GM19455 (cell line): ENCODE measurements around the gene TNS3.

Source experiments
- ATAC-seq: cut with Tn5 transposase; IDR thresholded peaks from one replicate; pipeline ENCODE4 v1.9.1; 2021; ENCODE audit not compliant: unreplicated experiment

Gene TNS3

GRCh38 chr7:47526466-47526865, 55.4 kb downstream of the TNS3 start:
- no peak for ATAC-seq

GRCh38 chr7:47525066-47525623, 56.8 kb downstream of the TNS3 start:
- ATAC-seq = no peak

- no peak for ATAC-seq
Observed at GRCh38 chr7:47523401-47523800, 58.5 kb downstream of the TNS3 start.

- ATAC-seq = no peak
Observed at GRCh38 chr7:47521816-47522561, 59.9 kb downstream of the TNS3 start.

GRCh38 chr7:47521011-47521795, 60.7 kb downstream of the TNS3 start:
- ATAC-seq = no peak

GRCh38 chr7:47520406-47520805, 61.5 kb downstream of the TNS3 start:
- ATAC-seq = no peak

GRCh38 chr7:47518827-47519226, 63.1 kb downstream of the TNS3 start:
- ATAC-seq = no peak

- no peak for ATAC-seq
Observed at GRCh38 chr7:47517821-47518480, 64.0 kb downstream of the TNS3 start.

GRCh38 chr7:47516985-47517600, 64.8 kb downstream of the TNS3 start:
- ATAC-seq = no peak

- ATAC-seq = no peak
Observed at GRCh38 chr7:47516386-47516785, 65.5 kb downstream of the TNS3 start.

GRCh38 chr7:47515305-47515834, 66.5 kb downstream of the TNS3 start:
- no peak for ATAC-seq

GRCh38 chr7:47514818-47515217, 67.1 kb downstream of the TNS3 start:
- ATAC-seq = no peak

- no peak for ATAC-seq
Observed at GRCh38 chr7:47514367-47514766, 67.5 kb downstream of the TNS3 start.

- no peak for ATAC-seq
Observed at GRCh38 chr7:47513741-47514241, 68.1 kb downstream of the TNS3 start.

GRCh38 chr7:47512481-47513176, 69.3 kb downstream of the TNS3 start:
- ATAC-seq = no peak

GRCh38 chr7:47511699-47512370, 70.1 kb downstream of the TNS3 start:
- no peak for ATAC-seq

GRCh38 chr7:47510786-47511185, 71.1 kb downstream of the TNS3 start:
- no peak for ATAC-seq

GRCh38 chr7:47510192-47510591, 71.7 kb downstream of the TNS3 start:
- ATAC-seq = no peak

- no peak for ATAC-seq
Observed at GRCh38 chr7:47509571-47509970, 72.3 kb downstream of the TNS3 start.
